ENCODE measurements around the gene TNS3. TPM values are rescaled to one million over a fixed set of nuclear protein-coding genes. Genes with fewer than 3 reads are reported as not detected.
"Not testable (repeated sequence)": the region's sequence is repeated elsewhere in the genome, so short reads cannot be mapped to it uniquely, and the experiment has no call there.

The TNS3 gene
- polyA plus RNA-seq, 2 donors: 2.7 to 3.4 TPM

- no peaks in the 10 kb centered on the region for H3K9me3 ChIP-seq (ENCODE audit: control insufficient read depth in 2 of 2, insufficient read depth in 1 of 2, low read depth in 1 of 2, low read length in 1 of 2)
- peaks cover 0 to 8% of the 10 kb centered on the region in 2 donors for H3K4me1 ChIP-seq (ENCODE audit: control insufficient read depth in 2 of 2, insufficient read depth in 2 of 2, low read length in 1 of 2)
- 81 to 90% methylated on average over 19 of the region's 19 CpGs for WGBS, 2 donors
- H3K27me3 ChIP-seq (ENCODE audit: control insufficient read depth in 1 of 2, insufficient read depth in 2 of 2, low read length in 2 of 2): no peaks in the 10 kb centered on the region
- no peaks in the 10 kb centered on the region for H3K36me3 ChIP-seq (ENCODE audit: control insufficient read depth in 2 of 2, insufficient read depth in 2 of 2, low read length in 1 of 2)
- no peak overlapping the region for H3K27ac ChIP-seq (ENCODE audit: low read depth in 2 of 2, low read length in 1 of 2)
- no peak overlapping the region for H3K4me3 ChIP-seq (ENCODE audit: low read depth in 1 of 2, low read length in 2 of 2)
Observed at GRCh38 chr7:47546733-47547494, 35.0 kb downstream of the TNS3 start.

GRCh38 chr7:47546171-47546570 is 35.7 kb downstream of the TNS3 start:
- Histone ChIP-seq H3K4me3 (ENCODE audit: low read depth in 1 of 2, low read length in 2 of 2) (no peak overlapping the region), H3K4me1 (ENCODE audit: control insufficient read depth in 2 of 2, insufficient read depth in 2 of 2, low read length in 1 of 2) (peaks cover 0 to 8% of the 10 kb centered on the region in 2 donors), H3K27ac (ENCODE audit: low read depth in 2 of 2, low read length in 1 of 2) (no peak overlapping the region), H3K36me3 (ENCODE audit: control insufficient read depth in 2 of 2, insufficient read depth in 2 of 2, low read length in 1 of 2) (no peaks in the 10 kb centered on the region), H3K27me3 (ENCODE audit: control insufficient read depth in 1 of 2, insufficient read depth in 2 of 2, low read length in 2 of 2) (no peaks in the 10 kb centered on the region), H3K9me3 (ENCODE audit: control insufficient read depth in 2 of 2, insufficient read depth in 1 of 2, low read depth in 1 of 2, low read length in 1 of 2) (no peaks in the 10 kb centered on the region)
- WGBS, 2 donors: 92 to 93% methylated on average over 14 of the region's 14 CpGs

- Histone ChIP-seq H3K9me3 (ENCODE audit: control insufficient read depth in 2 of 2, insufficient read depth in 1 of 2, low read depth in 1 of 2, low read length in 1 of 2) (no peaks in the 10 kb centered on the region), H3K36me3 (ENCODE audit: control insufficient read depth in 2 of 2, insufficient read depth in 2 of 2, low read length in 1 of 2) (no peaks in the 10 kb centered on the region), H3K4me3 (ENCODE audit: low read depth in 1 of 2, low read length in 2 of 2) (no peak overlapping the region), H3K27me3 (ENCODE audit: control insufficient read depth in 1 of 2, insufficient read depth in 2 of 2, low read length in 2 of 2) (no peaks in the 10 kb centered on the region), H3K4me1 (ENCODE audit: control insufficient read depth in 2 of 2, insufficient read depth in 2 of 2, low read length in 1 of 2) (peaks cover 0 to 6% of the 10 kb centered on the region in 2 donors), H3K27ac (ENCODE audit: low read depth in 2 of 2, low read length in 1 of 2) (no peak overlapping the region)
- WGBS, 2 donors: 88 to 91% methylated on average over 3 of the region's 3 CpGs
Observed at GRCh38 chr7:47544416-47544815, 37.5 kb downstream of the TNS3 start.

- H3K4me3 ChIP-seq (ENCODE audit: low read depth in 1 of 2, low read length in 2 of 2): no peak overlapping the region
- H3K9me3 ChIP-seq (ENCODE audit: control insufficient read depth in 2 of 2, insufficient read depth in 1 of 2, low read depth in 1 of 2, low read length in 1 of 2): no peaks in the 10 kb centered on the region
- no peak overlapping the region for H3K27ac ChIP-seq (ENCODE audit: low read depth in 2 of 2, low read length in 1 of 2)
- WGBS, 2 donors: 68 to 72% methylated on average over 6 of the region's 6 CpGs
- no peaks in the 10 kb centered on the region for H3K36me3 ChIP-seq (ENCODE audit: control insufficient read depth in 2 of 2, insufficient read depth in 2 of 2, low read length in 1 of 2)
- H3K27me3 ChIP-seq (ENCODE audit: control insufficient read depth in 1 of 2, insufficient read depth in 2 of 2, low read length in 2 of 2): no peaks in the 10 kb centered on the region
- H3K4me1 ChIP-seq (ENCODE audit: control insufficient read depth in 2 of 2, insufficient read depth in 2 of 2, low read length in 1 of 2): peaks cover 0 to 6% of the 10 kb centered on the region in 2 donors
Observed at GRCh38 chr7:47543714-47544113, 38.2 kb downstream of the TNS3 start.

GRCh38 chr7:47543056-47543455 is 38.9 kb downstream of the TNS3 start:
- Histone ChIP-seq H3K4me1 (ENCODE audit: control insufficient read depth in 2 of 2, insufficient read depth in 2 of 2, low read length in 1 of 2) (peaks cover 0 to 3% of the 10 kb centered on the region in 2 donors), H3K36me3 (ENCODE audit: control insufficient read depth in 2 of 2, insufficient read depth in 2 of 2, low read length in 1 of 2) (no peaks in the 10 kb centered on the region), H3K27ac (ENCODE audit: low read depth in 2 of 2, low read length in 1 of 2) (no peak overlapping the region), H3K4me3 (ENCODE audit: low read depth in 1 of 2, low read length in 2 of 2) (no peak overlapping the region), H3K27me3 (ENCODE audit: control insufficient read depth in 1 of 2, insufficient read depth in 2 of 2, low read length in 2 of 2) (no peaks in the 10 kb centered on the region), H3K9me3 (ENCODE audit: control insufficient read depth in 2 of 2, insufficient read depth in 1 of 2, low read depth in 1 of 2, low read length in 1 of 2) (no peaks in the 10 kb centered on the region)
- 93 to 100% methylated on average over 4 of the region's 4 CpGs for WGBS, 2 donors

- Histone ChIP-seq H3K36me3 (ENCODE audit: control insufficient read depth in 2 of 2, insufficient read depth in 2 of 2, low read length in 1 of 2) (no peaks in the 10 kb centered on the region), H3K27ac (ENCODE audit: low read depth in 2 of 2, low read length in 1 of 2) (no peak overlapping the region), H3K4me1 (ENCODE audit: control insufficient read depth in 2 of 2, insufficient read depth in 2 of 2, low read length in 1 of 2) (peaks cover 0 to 4% of the 10 kb centered on the region in 2 donors), H3K4me3 (ENCODE audit: low read depth in 1 of 2, low read length in 2 of 2) (no peak overlapping the region), H3K27me3 (ENCODE audit: control insufficient read depth in 1 of 2, insufficient read depth in 2 of 2, low read length in 2 of 2) (no peaks in the 10 kb centered on the region), H3K9me3 (ENCODE audit: control insufficient read depth in 2 of 2, insufficient read depth in 1 of 2, low read depth in 1 of 2, low read length in 1 of 2) (no peaks in the 10 kb centered on the region)
- 93 to 94% methylated on average over 3 of the region's 3 CpGs for WGBS, 2 donors
Observed at GRCh38 chr7:47542051-47542450, 39.9 kb downstream of the TNS3 start.

- not testable (repeated sequence) for H3K36me3 ChIP-seq (ENCODE audit: control insufficient read depth in 2 of 2, insufficient read depth in 2 of 2, low read length in 1 of 2); H3K27ac ChIP-seq (ENCODE audit: low read depth in 2 of 2, low read length in 1 of 2); H3K4me1 ChIP-seq (ENCODE audit: control insufficient read depth in 2 of 2, insufficient read depth in 2 of 2, low read length in 1 of 2); H3K9me3 ChIP-seq (ENCODE audit: control insufficient read depth in 2 of 2, insufficient read depth in 1 of 2, low read depth in 1 of 2, low read length in 1 of 2); H3K27me3 ChIP-seq (ENCODE audit: control insufficient read depth in 1 of 2, insufficient read depth in 2 of 2, low read length in 2 of 2); H3K4me3 ChIP-seq (ENCODE audit: low read depth in 1 of 2, low read length in 2 of 2)
- WGBS, 2 donors: 94 to 95% methylated on average over 9 of the region's 9 CpGs
Observed at GRCh38 chr7:47541485-47541884, 40.4 kb downstream of the TNS3 start.

GRCh38 chr7:47540387-47541350 is 41.2 kb downstream of the TNS3 start:
- Histone ChIP-seq H3K36me3 (ENCODE audit: control insufficient read depth in 2 of 2, insufficient read depth in 2 of 2, low read length in 1 of 2) (no peaks in the 10 kb centered on the region), H3K9me3 (ENCODE audit: control insufficient read depth in 2 of 2, insufficient read depth in 1 of 2, low read depth in 1 of 2, low read length in 1 of 2) (peaks cover 0 to 3% of the 10 kb centered on the region in 2 donors), H3K4me1 (ENCODE audit: control insufficient read depth in 2 of 2, insufficient read depth in 2 of 2, low read length in 1 of 2) (peaks cover 4 to 11% of the 10 kb centered on the region in 2 donors), H3K27me3 (ENCODE audit: control insufficient read depth in 1 of 2, insufficient read depth in 2 of 2, low read length in 2 of 2) (no peaks in the 10 kb centered on the region), H3K27ac (ENCODE audit: low read depth in 2 of 2, low read length in 1 of 2) (no peak overlapping the region), H3K4me3 (ENCODE audit: low read depth in 1 of 2, low read length in 2 of 2) (no peak overlapping the region)
- WGBS, 2 donors: 82 to 83% methylated on average over 22 of the region's 22 CpGs

- WGBS, 2 donors: 76 to 84% methylated on average over 4 of the region's 4 CpGs
- Histone ChIP-seq H3K4me1 (ENCODE audit: control insufficient read depth in 2 of 2, insufficient read depth in 2 of 2, low read length in 1 of 2) (peaks cover 4 to 11% of the 10 kb centered on the region in 2 donors), H3K9me3 (ENCODE audit: control insufficient read depth in 2 of 2, insufficient read depth in 1 of 2, low read depth in 1 of 2, low read length in 1 of 2) (peaks cover 0 to 3% of the 10 kb centered on the region in 2 donors), H3K4me3 (ENCODE audit: low read depth in 1 of 2, low read length in 2 of 2) (no peak overlapping the region), H3K36me3 (ENCODE audit: control insufficient read depth in 2 of 2, insufficient read depth in 2 of 2, low read length in 1 of 2) (no peaks in the 10 kb centered on the region), H3K27ac (ENCODE audit: low read depth in 2 of 2, low read length in 1 of 2) (no peak overlapping the region), H3K27me3 (ENCODE audit: control insufficient read depth in 1 of 2, insufficient read depth in 2 of 2, low read length in 2 of 2) (no peaks in the 10 kb centered on the region)
Observed at GRCh38 chr7:47540053-47540386, 41.9 kb downstream of the TNS3 start.

All from esophagus (tissue), 2 donors.